Endothelial cell of umbilical vein (primary cell): ENCODE results near the gene FGF5. TPM values are rescaled to one million over a fixed set of nuclear protein-coding genes. Genes with fewer than 3 reads are reported as not detected.

Experiments used
- BruUV-seq: library from RNA; stranded (reverse); fragments of 400-500 nt; replicated peaks from 2 replicates; lab custom pipeline; 2021; lab: Mats Ljungman, UMichigan
- CTCF ChIA-PET: fragments of 300-600, 350-600 bp; sonication (Branson Sonifier 250); formaldehyde crosslinking; loops from one replicate; lab custom pipeline; 2021; ENCODE audit warnings: antibody characterized with exemption, inconsistent platforms; lab: Charles Lee
- POLR2A ChIA-PET: fragments of 300-600, 350-600 bp; sonication (Branson Sonifier 250); formaldehyde crosslinking; loops from one replicate; lab custom pipeline; 2021; ENCODE audit warnings: antibody characterized with exemption, inconsistent platforms; lab: Charles Lee
- DNase-seq: peaks from one replicate; pipeline ENCODE4 v3.0.0-alpha.2; 2011; ENCODE audit warnings: low read depth, low spot score
- FAIRE-seq: peaks from 2 replicates; lab custom pipeline; 2011; peaks lifted over from hg19 to GRCh38; lab: Jason Lieb, UNC
- H2AFZ ChIP-seq: 2 replicates; pipeline ENCODE4 v1.6.0; 2012; ENCODE audit warnings: low read depth, low read length, control low read depth, inconsistent platforms
- H3K27ac ChIP-seq: 2 replicates; pipeline ENCODE4 v1.5.1; 2011; ENCODE audit warnings: low read depth, mild to moderate bottlenecking, control low read depth, low read length, moderate library complexity; ENCODE audit not compliant: insufficient read depth
- H3K27me3 ChIP-seq, 2 experiments: 2 replicates each; pipeline versions ENCODE4 v1.6.0 to v1.6.1; 2011; ENCODE audit warnings: low read length in 2 of 2, mixed read lengths in 1 of 2; ENCODE audit not compliant: control insufficient read depth in 2 of 2, insufficient read depth in 2 of 2
- H3K36me3 ChIP-seq, 2 experiments: 2 replicates in 1 of 2; 3 replicates in 1 of 2; pipeline ENCODE4 v1.5.1; 2011; ENCODE audit warnings: low read length in 2 of 2, mild to moderate bottlenecking in 1 of 2, moderate library complexity in 1 of 2; ENCODE audit not compliant: control insufficient read depth in 2 of 2, insufficient read depth in 2 of 2; ENCODE audit errors: extremely low read depth in 1 of 2
- H3K4me1 ChIP-seq: 3 replicates; pipeline ENCODE4 v1.5.1; 2011; ENCODE audit warnings: mild to moderate bottlenecking, low read length; ENCODE audit not compliant: control insufficient read depth, insufficient read depth; ENCODE audit errors: extremely low read depth
- H3K4me2 ChIP-seq: 2 replicates; pipeline ENCODE4 v1.6.1; 2011; ENCODE audit warnings: low read length, control low read depth, mixed read lengths; ENCODE audit not compliant: insufficient read depth
- H3K4me3 ChIP-seq, 3 experiments: fragments of 200-600 bp in 1 of 3; sonication (generic), shearing (Covaris generic) in 1 of 3; replicated peaks in 1 of 3; 2 replicates each; pipeline ENCODE4 v1.5.1; 2011 to 2016; ENCODE audit warnings: control low read depth in 3 of 3, low read length in 3 of 3, mild to moderate bottlenecking in 2 of 3, inconsistent platforms in 1 of 3, low read depth in 1 of 3, moderate library complexity in 1 of 3; ENCODE audit not compliant: insufficient read depth in 1 of 3
- H3K79me2 ChIP-seq: 2 replicates; pipeline ENCODE4 v1.6.0; 2012; ENCODE audit warnings: low read length, inconsistent platforms; ENCODE audit not compliant: control insufficient read depth, insufficient read depth
- H3K9ac ChIP-seq: replicated peaks from 2 replicates; pipeline ENCODE3; 2011; ENCODE audit warnings: low read length, control low read depth; ENCODE audit not compliant: insufficient read depth; ENCODE audit errors: extremely low read depth
- H3K9me1 ChIP-seq: replicated peaks from 3 replicates; pipeline ENCODE4 v1.6.0; 2011; ENCODE audit warnings: mild to moderate bottlenecking, low read length; ENCODE audit not compliant: control insufficient read depth, insufficient read depth; ENCODE audit errors: extremely low read depth
- H3K9me3 ChIP-seq: replicated peaks from 2 replicates; pipeline ENCODE4 v1.5.1; 2012; ENCODE audit warnings: low read length, inconsistent platforms; ENCODE audit not compliant: control insufficient read depth, insufficient read depth
- H4K20me1 ChIP-seq: replicated peaks from 2 replicates; pipeline ENCODE3; 2011; ENCODE audit warnings: mild to moderate bottlenecking, low read length; ENCODE audit not compliant: control insufficient read depth, insufficient read depth; ENCODE audit errors: extremely low read depth
- EZH2 ChIP-seq: IDR thresholded peaks from 2 replicates; pipeline ENCODE4 v1.6.1; 2012; ENCODE audit warnings: borderline replicate concordance, low read depth, mild to moderate bottlenecking, moderate library complexity, low read length, inconsistent platforms; ENCODE audit not compliant: severe bottlenecking
- FOS ChIP-seq: IDR thresholded peaks from 2 replicates; pipeline ENCODE4 v1.6.1; 2011; ENCODE audit warnings: mild to moderate bottlenecking, low read length, moderate library complexity, borderline replicate concordance; ENCODE audit not compliant: insufficient read depth
- JUN ChIP-seq: IDR thresholded peaks from 2 replicates; pipeline ENCODE4 v1.6.1; 2011; ENCODE audit warnings: borderline replicate concordance, low read depth; ENCODE audit not compliant: insufficient read length, insufficient read depth
- MAX ChIP-seq: IDR thresholded peaks from 2 replicates; pipeline ENCODE4 v1.6.1; 2011; ENCODE audit not compliant: insufficient read depth, insufficient read length
- POLR2A ChIP-seq: IDR thresholded peaks from 2 replicates; pipeline ENCODE4 v1.6.1; 2012; ENCODE audit warnings: low read depth, mild to moderate bottlenecking, control low read depth, low read length
- dilution Hi-C: fragments of 300-500 bp; cut with MboI; formaldehyde crosslinking; loops from one replicate; pipeline ENCODE4 v1.15.0; 2019; ENCODE audit warnings: low sequenced_read_pairs; ENCODE audit not compliant: extremely low pct_ligation_motif_present
- intact Hi-C: fragments of 100-400 bp; cut with micrococcal nuclease; formaldehyde crosslinking; loops from one replicate; pipeline ENCODE4 v1.10.0; 2022
- polyA plus RNA-seq, 4 experiments: library from polyadenylated mRNA; depleted of rRNA in 3 of 4; stranded (reverse) in 3 of 4; unstranded in 1 of 4; fragments of >200 nt; gene quantifications; 2 replicates each; pipeline versions ENCODE4 v1.2.1 to v1.2.3, GENCODE V29; 2011 to 2012; ENCODE audit warnings: missing spikeins in 1 of 4
- total RNA-seq: library from RNA; stranded (reverse); gene quantifications from 2 replicates; pipeline ENCODE4 v1.2.3, GENCODE V29; 2021

FGF5 gene
- total and polyA plus RNA-seq, 2 donors (not counting 3 experiments of a cell fraction or from before 2014, with no cell fraction given) = 0.13 to 0.73 TPM

- Histone ChIP-seq H3K4me1 (no peaks in the 10 kb centered on the region), H3K79me2 (no peaks in the 10 kb centered on the region), H3K9me1 (no peaks in the 10 kb centered on the region), H2AFZ (no peak overlapping the region), H3K9me3 (no peaks in the 10 kb centered on the region), H3K9ac (no peak overlapping the region), H4K20me1 (no peaks in the 10 kb centered on the region), H3K4me3 (no peak overlapping the region), H3K4me2 (no peak overlapping the region), H3K27me3 (peaks cover 36 to 68% of the 10 kb centered on the region in 2 experiments), H3K36me3 (no peaks in the 10 kb centered on the region), H3K27ac (no peak overlapping the region)
- POLR2A ChIA-PET = no interaction called here
- TF ChIP-seq EZH2 (no peak), FOS (no peak), POLR2A (no peak), JUN (no peak), MAX (no peak)
- CTCF ChIA-PET = interaction anchor here (0.6 to 1.2 kb wide), 3 partner anchors 26 to 76 kb away, joined by 3 to 4 read pairs (median 3); partner anchors contain the start of gene CFAP299
- DNase-seq = no peak
- dilution Hi-C loops (no loop called here), intact Hi-C loops (no loop called here)
- no TSS peak for BruUV-seq
- FAIRE-seq = no peak
Observed at GRCh38 chr4:80259012-80259411, 7.5 kb upstream of the FGF5 start.

GRCh38 chr4:80259817-80260216, 6.6 kb upstream of the FGF5 start:
- intact Hi-C loops = no loop called here

More at GRCh38 chr4:80259817-80260216, 6.6 kb upstream of the FGF5 start:
- Histone ChIP-seq H3K79me2 (no peaks in the 10 kb centered on the region), H3K4me3 (no peak overlapping the region), H4K20me1 (no peaks in the 10 kb centered on the region), H3K4me1 (no peaks in the 10 kb centered on the region), H3K36me3 (no peaks in the 10 kb centered on the region), H3K9me1 (no peaks in the 10 kb centered on the region), H2AFZ (no peak overlapping the region), H3K27ac (no peak overlapping the region), H3K27me3 (peaks cover 44 to 76% of the 10 kb centered on the region in 2 experiments), H3K9me3 (no peaks in the 10 kb centered on the region), H3K9ac (no peak overlapping the region), H3K4me2 (no peak overlapping the region)
- no peak for FAIRE-seq
- DNase-seq = no peak
- CTCF ChIA-PET = interaction anchor here (1.2 to 2.5 kb wide), 2 partner anchors 39 to 44 kb away, joined by 4 to 13 read pairs; no protein-coding TSS in a partner anchor
- POLR2A ChIA-PET = no interaction called here
- TF ChIP-seq JUN (no peak), EZH2 (peak; percentile 41)
- dilution Hi-C loops = no loop called here
- BruUV-seq = no TSS peak
